Activated CD4-positive, alpha-beta T cell treated with anti-CD3 and anti-CD28 coated beads for 36 hours (primary cell): ENCODE results near the gene DHDH. TPM values are rescaled to one million over a fixed set of nuclear protein-coding genes. Genes with fewer than 3 reads are reported as not detected.
"Not testable (repeated sequence)": the region's sequence is repeated elsewhere in the genome, so short reads cannot be mapped to it uniquely, and the experiment has no call there.

Experiments used
- ATAC-seq: fragments of 200-7000 bp; cut with Tn5 transposase; one replicate; pipeline ENCODE4 v1.10.0; 2021; ENCODE audit warnings: mild to moderate bottlenecking, moderate library complexity
- CTCF ChIA-PET: fragments of 350-600 bp; sonication (Branson Sonifier 250); formaldehyde crosslinking; loops from one replicate; lab custom pipeline; 2021; ENCODE audit warnings: antibody characterized with exemption; lab: Charles Lee
- POLR2A ChIA-PET: fragments of 350-600 bp; sonication (Branson Sonifier 250); formaldehyde crosslinking; loops from one replicate; lab custom pipeline; 2021; ENCODE audit warnings: antibody characterized with exemption, inconsistent platforms; lab: Charles Lee
- DNase-seq: peaks from one replicate; pipeline ENCODE4 v3.0.0-alpha.2; 2020
- H3K27ac Mint-ChIP-seq: one replicate; pipeline ENCODE4 v1.8.0; 2021; ENCODE audit warnings: mixed read lengths
- H3K27me3 Mint-ChIP-seq: one replicate; pipeline ENCODE4 v1.8.0; 2021; ENCODE audit warnings: mixed read lengths
- H3K36me3 Mint-ChIP-seq: one replicate; pipeline ENCODE4 v1.8.0; 2021; ENCODE audit warnings: low read depth, mixed read lengths
- H3K4me1 Mint-ChIP-seq: one replicate; pipeline ENCODE4 v1.8.0; 2021; ENCODE audit warnings: mixed read lengths
- H3K4me3 Mint-ChIP-seq: one replicate; pipeline ENCODE4 v1.8.0; 2021; ENCODE audit warnings: mild to moderate bottlenecking, moderate library complexity, mixed read lengths
- H3K9me3 Mint-ChIP-seq: one replicate; pipeline ENCODE4 v1.8.0; 2021; ENCODE audit warnings: low read depth, mixed read lengths
- intact Hi-C, 2 experiments: fragments of 100-400 bp; cut with DNase I in 1 of 2; cut with micrococcal nuclease in 1 of 2; formaldehyde crosslinking; loops; one replicate each; pipeline versions ENCODE4 v1.14.2 to v1.15.1; 2022 to 2024; cut with DNase I, micrococcal nuclease
- total RNA-seq, 2 experiments: library from RNA; stranded (reverse); gene quantifications; one replicate each; pipeline ENCODE4 v1.2.3, GENCODE V29; 2021

DHDH gene
- total RNA-seq, 2 experiments from 2014 or later, result 1.4 to 2.4 TPM

DNA sequence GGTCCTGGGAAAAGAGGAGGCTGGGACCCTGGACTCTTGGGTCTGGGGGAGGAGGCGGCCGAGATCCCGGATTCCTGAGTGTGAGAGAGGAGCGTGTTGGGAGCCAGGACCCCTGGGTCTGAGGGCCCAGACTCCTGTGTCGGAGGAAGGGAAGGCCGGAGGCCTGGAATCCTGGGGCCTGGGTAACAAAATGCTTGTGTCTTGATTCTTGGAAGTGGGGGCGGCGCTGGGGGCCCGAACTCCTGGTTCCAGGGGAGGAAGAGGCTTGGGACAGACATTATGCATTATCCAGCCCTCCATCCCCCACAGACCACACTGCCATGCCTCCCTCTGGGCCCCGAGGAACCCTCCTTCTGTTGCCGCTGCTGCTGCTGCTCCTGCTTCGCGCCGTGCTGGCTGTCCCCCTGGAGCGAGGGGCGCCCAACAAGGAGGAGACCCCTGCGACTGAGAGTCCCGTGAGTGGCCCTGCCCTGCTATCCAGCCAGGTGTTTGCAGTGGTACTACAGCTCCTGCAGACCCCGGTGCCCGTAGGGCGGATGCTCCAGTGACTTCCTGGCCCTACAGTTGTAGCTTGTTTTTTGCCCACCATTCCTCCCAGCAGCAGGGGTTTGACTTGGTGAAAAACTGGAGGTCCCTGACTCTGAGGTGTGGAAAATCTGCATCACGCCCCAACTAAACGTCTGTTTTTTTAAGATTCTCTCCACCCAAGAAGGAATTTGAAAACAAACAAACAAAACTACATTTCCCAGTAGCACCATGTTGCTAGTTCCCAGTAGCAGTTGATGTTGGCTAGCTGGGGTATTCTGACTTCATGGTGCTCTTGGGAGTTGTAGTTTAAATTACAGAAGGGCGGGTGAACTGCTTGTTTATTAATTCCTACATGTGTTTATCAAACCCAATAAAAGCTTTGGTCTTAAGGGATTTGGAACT is 32.8 kb upstream of the DHDH start:
- no peaks in the 10 kb centered on the region for H3K9me3 Mint-ChIP-seq
- ChIA-PET POLR2A (interaction anchor here (0.6 to 2.0 kb wide), 13 partner anchors 24 to 660 kb away, joined by 3 to 7 read pairs (median 4); partner anchors contain the start of genes BAX, BCAT2, GYS1 and PPP1R15A), CTCF (interaction anchor here (0.5 to 2.6 kb wide), 10 partner anchors 15 to 197 kb away, joined by 3 to 12 read pairs (median 5); partner anchors contain the start of genes GYS1, IZUMO1, PPP1R15A and RUVBL2)
- H3K27me3 Mint-ChIP-seq, result peaks cover 2% of the 10 kb centered on the region
- H3K36me3 Mint-ChIP-seq, result peaks cover 33% of the 10 kb centered on the region
- intact Hi-C loops, result loop anchor here (1.0 to 5.0 kb wide), 13 partner anchors 25 to 977 kb away; partner anchors contain the start of genes FTL (in 2 of the 2), AKT1S1 (in 1 of the 2), BAX (in 1 of the 2) and CYTH2 (in 1 of the 2)
- peaks cover 33% of the 10 kb centered on the region for H3K4me1 Mint-ChIP-seq
- no peak for ATAC-seq
- H3K27ac Mint-ChIP-seq, result peak overlapping the region; percentile 98
- peak overlapping the region; percentile 99 for H3K4me3 Mint-ChIP-seq
- peak; percentile 29 for DNase-seq

DNA sequence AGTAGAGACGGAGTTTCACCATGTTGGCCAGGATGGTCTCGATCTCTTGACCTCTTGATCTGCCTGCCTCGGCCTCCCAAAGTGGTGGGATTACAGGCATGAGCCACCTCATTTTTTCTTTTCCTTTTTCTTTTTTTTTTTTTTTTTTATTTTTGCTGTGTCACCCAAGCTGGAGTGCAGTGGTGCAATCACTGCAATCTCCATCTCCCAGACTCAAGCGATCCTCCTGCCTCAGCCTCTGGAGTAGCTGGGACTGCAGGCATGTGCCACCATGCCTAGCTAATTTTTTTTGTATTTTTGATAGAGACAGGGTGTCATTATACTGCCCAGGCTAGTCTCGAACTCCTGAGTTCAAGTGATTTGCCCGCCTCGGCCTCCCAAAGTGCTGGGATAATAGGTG is 31.2 kb upstream of the DHDH start:
- peak overlapping the region; percentile 2 for H3K4me3 Mint-ChIP-seq
- H3K36me3 Mint-ChIP-seq, result peaks cover 41% of the 10 kb centered on the region
- ATAC-seq, H3K9me3 Mint-ChIP-seq, H3K27ac Mint-ChIP-seq, H3K27me3 Mint-ChIP-seq, DNase-seq: not testable (repeated sequence)
- POLR2A ChIA-PET, result interaction anchor here (1.4 kb wide), 1 partner anchor 30 kb away, joined by 4 read pairs; the partner anchor contains the start of gene PPP1R15A
- intact Hi-C loops, result loop anchor here in 1 of 2 experiments (5.0 kb wide), 1 partner anchor 975 kb away; the partner anchor contains the start of genes AKT1S1 and TBC1D17
- CTCF ChIA-PET, result interaction anchor here (0.5 to 1.4 kb wide), 2 partner anchors 36 to 69 kb away, joined by 3 read pairs; no protein-coding TSS in a partner anchor
- H3K4me1 Mint-ChIP-seq, result peaks cover 25% of the 10 kb centered on the region

DNA sequence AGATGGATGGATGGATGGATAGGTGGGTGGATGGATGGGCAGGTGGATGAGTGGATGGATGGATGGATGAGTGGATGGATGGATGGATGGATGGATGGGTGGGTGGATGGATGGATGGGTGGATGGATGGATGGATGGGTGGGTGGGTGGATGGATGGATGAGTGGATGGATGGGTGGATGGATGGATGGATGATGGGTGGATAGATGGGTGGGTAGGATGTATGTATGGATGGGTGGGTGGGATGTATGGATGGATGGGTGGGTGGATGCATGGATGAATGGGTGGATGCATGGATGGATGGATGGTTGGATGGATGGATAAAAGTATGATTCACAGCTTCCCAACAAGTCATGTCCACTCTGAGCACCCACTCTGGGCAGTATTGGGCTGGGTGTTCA is 29.7 kb upstream of the DHDH start:
- H3K27ac Mint-ChIP-seq, DNase-seq, POLR2A ChIA-PET, CTCF ChIA-PET, ATAC-seq, H3K4me3 Mint-ChIP-seq, H3K27me3 Mint-ChIP-seq, H3K9me3 Mint-ChIP-seq: not testable (repeated sequence)
- intact Hi-C loops, result loop anchor here in 1 of 2 experiments (5.0 kb wide), 1 partner anchor 974 kb away; the partner anchor contains the start of genes AKT1S1 and TBC1D17
- peaks cover 25% of the 10 kb centered on the region for H3K4me1 Mint-ChIP-seq
- peaks cover 53% of the 10 kb centered on the region for H3K36me3 Mint-ChIP-seq

DNA sequence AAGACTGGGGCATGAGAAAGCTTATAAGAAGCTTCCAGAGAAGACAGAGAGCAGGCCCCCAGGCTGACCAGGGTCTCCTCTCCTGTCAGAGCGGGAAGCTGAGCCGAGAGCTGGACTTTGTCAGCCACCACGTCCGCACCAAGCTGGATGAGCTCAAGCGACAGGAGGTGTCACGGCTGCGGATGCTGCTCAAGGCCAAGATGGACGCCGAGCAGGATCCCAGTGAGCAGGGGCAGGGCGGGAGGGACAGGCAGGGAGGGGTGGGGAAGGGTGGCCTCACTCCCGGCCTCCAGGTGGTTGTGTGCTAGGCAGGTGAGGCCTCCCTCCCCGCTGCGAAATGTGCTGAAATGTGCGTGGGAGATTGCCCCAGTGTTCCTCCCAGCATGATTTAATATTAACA is 27.8 kb upstream of the DHDH start:
- CTCF ChIA-PET, result interaction anchor here (0.7 kb wide), 1 partner anchor 357 kb away, joined by 3 read pairs; no protein-coding TSS in a partner anchor

DNA sequence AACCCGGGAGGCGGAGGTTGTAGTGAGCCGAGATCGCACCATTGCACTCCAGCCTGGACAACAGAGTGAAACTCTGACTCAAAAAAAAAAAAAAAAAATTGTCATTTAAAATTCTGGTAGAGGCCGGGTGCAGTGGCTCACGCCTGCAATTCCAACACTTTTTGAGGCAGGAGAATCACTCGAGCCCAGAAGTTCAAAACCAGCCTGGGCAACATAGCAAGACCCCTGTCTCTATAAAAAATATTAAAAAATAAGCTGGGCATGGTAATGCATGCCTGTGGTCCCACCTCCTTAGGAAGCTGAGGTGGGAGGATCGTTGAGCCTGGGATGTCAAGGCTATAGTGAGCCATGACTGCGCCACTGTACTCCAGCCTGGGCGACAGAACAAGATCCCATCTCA is 27.2 kb upstream of the DHDH start:
- CTCF ChIA-PET, result interaction anchor here (0.7 kb wide), 1 partner anchor 357 kb away, joined by 3 read pairs; no protein-coding TSS in a partner anchor
- DNase-seq (no peak), ATAC-seq (no peak)
- Mint-ChIP-seq H3K9me3 (no peaks in the 10 kb centered on the region), H3K36me3 (peaks cover 56% of the 10 kb centered on the region), H3K4me1 (peaks cover 10% of the 10 kb centered on the region), H3K27me3 (no peaks in the 10 kb centered on the region), H3K4me3 (no peak overlapping the region), H3K27ac (no peak overlapping the region)
- POLR2A ChIA-PET, result interaction anchor here (0.9 kb wide), 1 partner anchor 87 kb away, joined by 4 read pairs; the partner anchor contains the start of gene RUVBL2
- intact Hi-C loops, result no loop called here

More for the DNA sequence above, 27.8 kb upstream of the DHDH start:
- Mint-ChIP-seq H3K36me3 (peaks cover 56% of the 10 kb centered on the region), H3K27me3 (no peaks in the 10 kb centered on the region), H3K9me3 (no peaks in the 10 kb centered on the region), H3K4me1 (peaks cover 16% of the 10 kb centered on the region), H3K27ac (no peak overlapping the region), H3K4me3 (no peak overlapping the region)
- POLR2A ChIA-PET, result no interaction called here
- DNase-seq (no peak), ATAC-seq (no peak)
- intact Hi-C loops, result no loop called here

DNA sequence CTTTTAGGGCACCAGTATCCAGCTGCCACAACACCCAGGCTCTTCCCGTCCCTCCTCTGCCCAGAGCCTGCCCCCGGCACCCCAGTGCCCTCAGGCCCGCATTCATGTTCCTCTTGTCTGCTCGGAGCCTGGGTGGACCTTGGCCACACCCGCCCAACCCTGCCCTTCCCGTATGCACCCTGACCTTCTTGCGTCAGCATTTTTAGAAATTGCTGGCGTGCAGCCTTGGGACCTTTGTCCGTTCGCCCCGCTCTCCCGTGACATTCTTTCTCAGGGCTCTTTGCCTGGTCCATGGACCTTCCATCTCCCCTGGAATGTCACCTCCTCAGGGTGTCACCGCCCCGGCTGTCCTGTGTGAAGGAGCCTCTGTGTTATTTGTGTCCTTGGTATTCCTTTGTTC is 25.8 kb upstream of the DHDH start:
- H3K36me3 Mint-ChIP-seq, result peaks cover 57% of the 10 kb centered on the region
- CTCF ChIA-PET, result no interaction called here
- no peaks in the 10 kb centered on the region for H3K9me3 Mint-ChIP-seq
- intact Hi-C loops, result no loop called here
- no peaks in the 10 kb centered on the region for H3K27me3 Mint-ChIP-seq
- H3K27ac Mint-ChIP-seq, result no peak overlapping the region
- no peak overlapping the region for H3K4me3 Mint-ChIP-seq
- DNase-seq (no peak), ATAC-seq (no peak)
- POLR2A ChIA-PET, result no interaction called here
- H3K4me1 Mint-ChIP-seq, result peaks cover under 1% of the 10 kb centered on the region

DNA sequence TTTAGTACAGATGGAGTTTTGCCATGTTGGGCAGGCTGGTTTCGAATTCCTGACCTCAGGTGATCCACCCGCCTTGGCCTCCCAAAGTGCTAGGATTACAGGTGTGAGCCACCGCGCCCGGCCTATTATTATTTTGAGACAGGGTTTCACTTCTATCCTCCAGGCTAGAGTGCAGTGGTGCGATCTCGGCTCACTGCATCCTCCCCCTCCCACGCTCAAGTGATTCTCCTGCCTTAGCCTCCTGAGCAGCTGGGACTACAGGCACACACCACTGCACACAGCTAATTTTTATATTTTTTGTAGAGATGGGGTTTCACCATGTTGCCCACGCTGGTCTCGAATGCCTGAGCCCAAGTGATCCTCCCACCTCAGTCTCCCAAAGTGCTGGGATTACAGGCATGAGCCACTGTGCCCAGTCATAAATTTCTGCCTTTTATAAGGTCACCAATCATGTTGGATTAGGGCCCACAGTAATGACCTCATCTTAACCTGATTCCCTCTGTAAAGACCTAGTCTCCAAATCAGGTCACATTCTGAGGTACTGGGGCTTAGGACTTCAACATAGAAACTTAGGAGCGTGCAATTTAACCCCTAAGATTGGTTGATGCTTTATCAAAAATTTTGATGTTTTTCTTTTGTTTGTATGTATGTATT is 23.9 kb upstream of the DHDH start:
- DNase-seq, ATAC-seq, POLR2A ChIA-PET, H3K4me1 Mint-ChIP-seq, H3K27me3 Mint-ChIP-seq, H3K4me3 Mint-ChIP-seq, H3K27ac Mint-ChIP-seq, intact Hi-C loops, H3K9me3 Mint-ChIP-seq: not testable (repeated sequence)
- CTCF ChIA-PET, result interaction anchor here (0.6 kb wide), 1 partner anchor 34 kb away, joined by 3 read pairs; no protein-coding TSS in a partner anchor
- peaks cover 61% of the 10 kb centered on the region for H3K36me3 Mint-ChIP-seq

DNA sequence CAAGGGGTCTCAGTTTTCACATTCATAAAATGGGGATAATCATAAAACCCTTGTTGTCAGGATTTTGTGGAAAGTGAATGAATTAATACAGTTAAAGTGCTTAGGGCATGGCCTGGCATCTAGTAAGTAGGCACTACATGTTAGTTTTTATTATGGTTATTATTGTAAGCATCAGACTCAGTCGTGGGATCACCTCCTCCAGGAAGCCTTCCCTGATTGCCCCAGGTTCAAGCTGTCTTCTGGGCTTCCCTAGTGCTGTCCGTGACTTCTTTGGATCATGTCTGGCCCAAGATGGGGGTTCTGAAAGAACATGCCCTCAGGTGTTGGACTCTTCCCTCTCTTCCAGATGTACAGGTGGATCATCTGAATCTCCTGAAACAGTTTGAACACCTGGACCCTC is 22.7 kb upstream of the DHDH start:
- Mint-ChIP-seq H3K36me3 (peaks cover 53% of the 10 kb centered on the region), H3K9me3 (no peaks in the 10 kb centered on the region), H3K27me3 (no peaks in the 10 kb centered on the region), H3K4me3 (no peak overlapping the region), H3K4me1 (no peaks in the 10 kb centered on the region), H3K27ac (no peak overlapping the region)
- ATAC-seq (no peak), DNase-seq (no peak)
- intact Hi-C loops, result no loop called here
- ChIA-PET CTCF (no interaction called here), POLR2A (no interaction called here)

DNA sequence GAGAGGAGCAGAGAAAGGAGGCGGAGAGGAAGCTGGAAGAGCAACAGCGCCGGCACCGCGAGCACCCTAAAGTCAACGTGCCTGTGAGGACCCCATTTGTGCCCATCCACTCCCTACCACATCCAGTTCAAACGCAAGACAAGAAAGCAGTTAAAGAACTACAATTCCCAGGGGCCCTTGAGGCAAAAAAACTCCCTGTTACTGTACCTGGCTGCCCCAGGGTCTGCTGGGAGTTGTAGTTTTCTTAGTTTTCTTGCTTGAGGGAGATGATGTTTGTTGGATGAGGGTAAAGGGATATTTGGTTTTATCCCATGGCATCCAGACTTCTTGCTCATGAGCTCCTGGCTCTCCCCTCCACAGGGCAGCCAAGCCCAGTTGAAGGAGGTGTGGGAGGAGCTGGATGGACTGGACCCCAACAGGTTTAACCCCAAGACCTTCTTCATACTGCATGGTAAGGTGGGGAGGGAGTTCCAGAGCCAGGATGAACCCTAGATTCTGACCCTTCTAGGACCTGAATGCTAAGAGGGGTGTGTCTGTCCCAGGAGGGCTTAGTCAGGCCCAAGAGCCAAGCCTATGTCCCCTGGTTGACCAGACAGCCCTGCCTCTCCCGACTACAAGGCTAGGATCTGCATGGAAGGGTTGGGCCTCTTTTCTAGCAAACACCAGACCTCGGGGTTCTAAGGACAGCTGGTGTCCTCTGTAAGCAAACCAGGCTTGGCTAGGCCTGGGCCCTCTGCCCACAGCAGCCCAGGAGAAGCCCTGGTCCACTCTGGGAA is 20.2 kb upstream of the DHDH start:
- no peaks in the 10 kb centered on the region for H3K9me3 Mint-ChIP-seq
- intact Hi-C loops, result no loop called here
- no peaks in the 10 kb centered on the region for H3K27me3 Mint-ChIP-seq
- H3K4me3 Mint-ChIP-seq, result no peak overlapping the region
- POLR2A ChIA-PET, result no interaction called here
- peak; percentile 80 for ATAC-seq
- H3K27ac Mint-ChIP-seq, result no peak overlapping the region
- no peaks in the 10 kb centered on the region for H3K4me1 Mint-ChIP-seq
- peaks cover 48% of the 10 kb centered on the region for H3K36me3 Mint-ChIP-seq
- CTCF ChIA-PET, result interaction anchor here (0.6 to 1.4 kb wide), 2 partner anchors 43 to 57 kb away, joined by 3 read pairs; no protein-coding TSS in a partner anchor
- DNase-seq, result peak; percentile 45

DNA sequence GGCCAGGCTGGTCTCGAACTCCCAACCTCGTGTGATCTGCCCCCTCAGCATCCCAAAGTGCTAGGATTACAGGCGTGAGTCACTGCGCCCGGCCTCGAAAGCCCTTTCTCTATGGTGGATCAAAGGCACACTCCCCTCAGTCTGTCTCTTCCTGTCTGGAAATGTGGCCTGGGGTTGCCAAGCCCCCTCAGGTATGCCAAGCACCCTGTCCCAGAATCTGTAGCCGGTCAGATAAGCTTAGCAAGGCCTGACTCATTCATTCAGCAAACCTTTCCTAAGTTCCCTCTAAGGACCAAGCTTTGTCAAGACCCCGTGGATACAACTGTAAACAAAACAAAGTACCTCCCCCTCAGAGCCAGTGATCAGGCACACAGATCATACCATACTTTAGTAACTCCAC is 19.3 kb upstream of the DHDH start:
- no peaks in the 10 kb centered on the region for H3K27me3 Mint-ChIP-seq
- H3K4me1 Mint-ChIP-seq, result no peaks in the 10 kb centered on the region
- no peak for DNase-seq
- H3K27ac Mint-ChIP-seq, result no peak overlapping the region
- no peak overlapping the region for H3K4me3 Mint-ChIP-seq
- ChIA-PET CTCF (no interaction called here), POLR2A (no interaction called here)
- intact Hi-C loops, result no loop called here
- no peaks in the 10 kb centered on the region for H3K9me3 Mint-ChIP-seq
- peaks cover 48% of the 10 kb centered on the region for H3K36me3 Mint-ChIP-seq
- no peak for ATAC-seq
